Esophagus muscularis mucosa (tissue), 4 donors: ENCODE measurements around the gene CC2D1A. TPM values are rescaled to one million over a fixed set of nuclear protein-coding genes. Genes with fewer than 3 reads are reported as not detected.

Source experiments
- DNase-seq: peaks from one replicate; pipeline ENCODE4 v3.0.0-alpha.2; 2017; ENCODE audit errors: extremely low spot score
- H3K27ac ChIP-seq, 4 donors: fragments of 200-600 bp; sonication (generic); replicated peaks in 1 of 4; 1 replicate in 3 of 4; 2 replicates in 1 of 4; pipeline ENCODE4 v1.5.1; 2016 to 2019; ENCODE audit warnings: mild to moderate bottlenecking in 1 of 4
- H3K27me3 ChIP-seq, 4 donors: fragments of 200-600 bp; sonication (generic); one replicate each; pipeline versions ENCODE4 v1.5.1 to v1.6.0; 2016 to 2019
- H3K36me3 ChIP-seq, 4 donors: fragments of 200-600 bp; sonication (generic); one replicate each; pipeline ENCODE4 v1.5.1; 2016 to 2019
- H3K4me1 ChIP-seq, 4 donors: fragments of 200-600 bp; sonication (generic); one replicate each; pipeline ENCODE4 v1.5.1; 2016 to 2019
- H3K4me3 ChIP-seq, 4 donors: fragments of 200-600 bp; sonication (generic); 1 replicate in 2 of 4; 2 replicates in 2 of 4; pipeline ENCODE4 v1.5.1; 2016 to 2019; ENCODE audit warnings: mild to moderate bottlenecking in 4 of 4, moderate library complexity in 1 of 4
- H3K9me3 ChIP-seq, 4 donors: fragments of 200-600 bp; sonication (generic); 1 replicate in 3 of 4; 2 replicates in 1 of 4; pipeline ENCODE4 v1.5.1; 2016 to 2019
- EP300 ChIP-seq: sonication (generic); formaldehyde crosslinking; IDR thresholded peaks from one replicate; pipeline ENCODE4 v1.6.1; 2017; ENCODE audit warnings: antibody characterized with exemption
- POLR2A ChIP-seq: fragments of 450-650 bp; IDR thresholded peaks from one replicate; pipeline ENCODE4 v1.6.1; 2017; ENCODE audit warnings: antibody characterized with exemption, moderate library complexity, mild to moderate bottlenecking, low read depth
- POLR2AphosphoS5 ChIP-seq, 2 donors: sonication (generic); formaldehyde crosslinking; IDR thresholded peaks; one replicate each; pipeline ENCODE4 v1.6.1; 2017; ENCODE audit warnings: antibody characterized with exemption in 2 of 2
- WGBS: methylation state at CpG from one replicate; pipeline ENCODE4 v1.1.5; 2018; 5-methylcytosine and 5-hydroxymethylcytosine counted together
- intact Hi-C: fragments of 100-400 bp; cut with DNase I; formaldehyde crosslinking; loops from one replicate; pipeline ENCODE4 v1.15.1; 2023
- total RNA-seq, 4 donors: library from RNA; depleted of rRNA; stranded (reverse); fragments of >200 nt; gene quantifications; one replicate each; pipeline versions ENCODE4 v1.1.0 to v1.2.1, GENCODE V29; 2016
- TF ChIP-seq, protein P1 (sequence below), 3 experiments: fragments of 200-600 bp in 2 of 3; fragments of 450-650 bp in 1 of 3; sonication (generic) in 2 of 3; IDR thresholded peaks; one replicate each; pipeline ENCODE4 v1.5.1; 2017 to 2019; ENCODE audit warnings: antibody characterized with exemption in 3 of 3, mild to moderate bottlenecking in 2 of 3, moderate library complexity in 1 of 3

Gene CC2D1A
- total RNA-seq, 4 donors from 2014 or later, result 22.9 to 42.8 (median 33.6) TPM

DNA sequence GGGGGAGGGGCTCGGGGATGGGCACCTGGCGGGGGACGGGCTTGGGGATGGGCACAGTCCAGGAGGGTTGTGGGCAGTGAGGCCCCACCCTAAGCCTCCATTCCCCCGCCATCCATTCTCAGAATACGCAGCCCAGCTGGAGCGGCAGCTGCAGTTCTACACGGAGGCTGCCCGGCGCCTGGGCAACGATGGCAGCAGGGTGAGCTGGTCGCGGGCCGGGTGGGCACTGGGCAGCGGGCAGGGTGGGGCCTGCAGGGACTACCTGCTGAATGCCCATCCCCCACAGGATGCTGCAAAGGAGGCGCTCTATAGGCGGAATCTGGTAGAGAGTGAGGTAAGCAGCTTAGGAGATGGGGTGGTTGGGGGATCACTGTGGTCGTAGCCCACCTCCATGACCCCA is 24.0 kb downstream of the CC2D1A start:
- Histone ChIP-seq H3K36me3 (peaks cover 4 to 59% (median 46%) of the 10 kb centered on the region in 4 donors), H3K4me1 (peaks cover 0 to 5% (median 0%) of the 10 kb centered on the region in 4 donors), H3K27me3 (peaks cover 0 to 24% (median 2%) of the 10 kb centered on the region in 4 donors), H3K9me3 (no peaks in the 10 kb centered on the region), H3K4me3 (no peak overlapping the region), H3K27ac (no peak overlapping the region)
- WGBS, result 93% methylated on average over 13 of the region's 17 CpGs
- intact Hi-C loops, result no loop called here
- TF ChIP-seq, protein P1, sequence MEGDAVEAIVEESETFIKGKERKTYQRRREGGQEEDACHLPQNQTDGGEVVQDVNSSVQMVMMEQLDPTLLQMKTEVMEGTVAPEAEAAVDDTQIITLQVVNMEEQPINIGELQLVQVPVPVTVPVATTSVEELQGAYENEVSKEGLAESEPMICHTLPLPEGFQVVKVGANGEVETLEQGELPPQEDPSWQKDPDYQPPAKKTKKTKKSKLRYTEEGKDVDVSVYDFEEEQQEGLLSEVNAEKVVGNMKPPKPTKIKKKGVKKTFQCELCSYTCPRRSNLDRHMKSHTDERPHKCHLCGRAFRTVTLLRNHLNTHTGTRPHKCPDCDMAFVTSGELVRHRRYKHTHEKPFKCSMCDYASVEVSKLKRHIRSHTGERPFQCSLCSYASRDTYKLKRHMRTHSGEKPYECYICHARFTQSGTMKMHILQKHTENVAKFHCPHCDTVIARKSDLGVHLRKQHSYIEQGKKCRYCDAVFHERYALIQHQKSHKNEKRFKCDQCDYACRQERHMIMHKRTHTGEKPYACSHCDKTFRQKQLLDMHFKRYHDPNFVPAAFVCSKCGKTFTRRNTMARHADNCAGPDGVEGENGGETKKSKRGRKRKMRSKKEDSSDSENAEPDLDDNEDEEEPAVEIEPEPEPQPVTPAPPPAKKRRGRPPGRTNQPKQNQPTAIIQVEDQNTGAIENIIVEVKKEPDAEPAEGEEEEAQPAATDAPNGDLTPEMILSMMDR (IDR thresholded peaks at IDR 0.05), result no peak
- TF ChIP-seq EP300 (no peak), POLR2A (no peak), POLR2AphosphoS5 (IDR thresholded peaks at IDR 0.05) (no peak)
- DNase-seq, result no peak

DNA sequence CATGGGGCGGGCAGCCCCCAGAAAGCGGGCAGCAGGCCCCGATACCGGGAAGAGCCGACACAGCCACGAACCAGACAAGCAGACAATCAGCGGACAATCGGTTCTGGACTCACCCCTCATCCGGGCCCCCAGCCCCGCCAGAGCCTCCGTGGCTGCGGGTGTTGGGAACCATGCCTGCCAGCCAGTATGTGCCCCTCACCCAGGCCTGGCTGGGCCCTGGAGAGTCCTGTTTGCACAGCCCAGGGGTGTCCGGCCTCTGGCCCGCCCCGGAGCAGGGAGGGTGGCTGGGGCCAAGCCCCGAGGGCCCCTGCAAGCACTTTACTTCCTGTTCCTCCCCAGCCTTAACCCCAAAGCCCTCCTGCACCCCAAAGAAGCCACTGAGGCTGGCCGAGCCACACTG is 24.4 kb downstream of the CC2D1A start:
- no peaks in the 10 kb centered on the region for H3K9me3 ChIP-seq
- H3K36me3 ChIP-seq, result peaks cover 4 to 54% (median 42%) of the 10 kb centered on the region in 4 donors
- DNase-seq, result no peak
- intact Hi-C loops, result no loop called here
- H3K4me3 ChIP-seq, result no peak overlapping the region
- no peak for TF ChIP-seq EP300
- TF ChIP-seq, protein P1 (IDR thresholded peaks at IDR 0.05), result no peak
- TF ChIP-seq POLR2A, result no peak
- TF ChIP-seq POLR2AphosphoS5 (IDR thresholded peaks at IDR 0.05), result no peak
- H3K27ac ChIP-seq, result no peak overlapping the region
- 90% methylated on average over 2 of the region's 17 CpGs for WGBS
- H3K4me1 ChIP-seq, result peaks cover 0 to 5% (median 0%) of the 10 kb centered on the region in 4 donors
- peaks cover 0 to 29% (median 2%) of the 10 kb centered on the region in 4 donors for H3K27me3 ChIP-seq

DNA sequence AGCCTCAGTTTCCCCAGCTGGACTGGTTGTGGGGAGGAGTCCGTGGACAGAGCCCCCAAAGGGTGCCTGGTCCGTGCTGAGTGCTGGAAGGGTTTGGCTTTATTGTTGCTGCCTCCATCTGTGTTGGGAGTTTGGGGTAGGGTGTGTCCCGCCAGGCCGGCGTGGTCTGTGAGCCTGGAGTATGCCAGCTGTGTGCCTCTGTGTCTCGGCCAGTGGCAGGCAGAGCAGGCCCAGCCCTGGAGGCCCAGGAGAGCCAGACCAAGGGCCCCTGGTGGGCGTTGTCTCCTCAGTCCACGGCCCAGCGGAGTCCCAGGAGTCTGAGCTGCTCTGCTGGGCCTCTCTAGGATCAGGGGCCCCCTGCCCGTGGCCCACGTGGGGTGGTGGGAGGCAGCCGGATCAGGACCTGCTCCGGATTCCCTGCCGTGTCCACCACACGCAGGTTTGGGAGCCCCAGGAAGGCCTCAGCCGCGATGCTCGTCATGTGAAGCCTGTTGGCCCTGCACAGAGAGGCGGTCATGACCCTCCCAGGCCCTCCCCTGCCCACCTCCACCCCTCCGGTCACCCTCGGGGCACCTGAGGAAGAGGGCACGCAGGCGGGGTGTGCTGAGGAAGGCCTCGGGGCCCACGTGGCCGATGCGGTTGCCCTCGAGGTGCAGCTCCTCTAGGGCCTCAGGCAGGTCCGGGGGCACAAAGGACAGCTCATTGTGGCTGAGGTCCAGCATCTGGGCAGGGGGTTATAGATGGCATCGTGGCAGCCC is 25.6 kb downstream of the CC2D1A start:
- intact Hi-C loops, result no loop called here
- Histone ChIP-seq H3K9me3 (no peaks in the 10 kb centered on the region), H3K27ac (no peak overlapping the region), H3K27me3 (peaks cover 0 to 40% (median 10%) of the 10 kb centered on the region in 4 donors), H3K36me3 (peaks cover 4 to 46% (median 34%) of the 10 kb centered on the region in 4 donors), H3K4me3 (no peak overlapping the region), H3K4me1 (peaks cover 0 to 2% (median 0%) of the 10 kb centered on the region in 4 donors)
- DNase-seq, result no peak
- TF ChIP-seq POLR2AphosphoS5 (IDR thresholded peaks at IDR 0.05) (no peak), EP300 (no peak), POLR2A (no peak)
- TF ChIP-seq, protein P1 (IDR thresholded peaks at IDR 0.05), result no peak
- WGBS, result 77% methylated on average over 8 of the region's 30 CpGs

DNA sequence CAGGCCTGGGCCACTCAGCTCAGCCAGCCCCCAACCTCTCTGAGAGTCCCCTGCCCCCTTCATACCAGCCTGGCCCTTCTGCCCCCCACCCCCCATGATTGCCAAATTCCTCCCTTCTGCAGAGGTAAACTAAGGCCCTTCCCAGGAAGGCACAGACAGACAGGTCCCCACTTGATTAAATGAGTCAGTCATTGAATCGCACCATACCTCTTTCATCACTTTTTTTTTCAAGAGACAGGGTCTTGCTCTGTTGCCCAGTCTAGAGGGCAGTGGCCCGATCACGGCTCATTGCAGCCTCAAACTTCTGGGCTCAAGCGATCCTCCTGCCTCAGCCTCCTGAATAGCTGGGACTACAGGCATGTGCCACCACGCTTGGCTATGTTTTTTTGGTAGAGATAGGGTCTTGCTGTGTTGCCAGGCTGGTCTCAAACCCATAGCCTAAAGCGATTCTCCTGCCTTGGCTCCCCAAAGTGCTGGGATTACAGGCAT is 26.2 kb downstream of the CC2D1A start:
- peaks cover under 1 to 39% (median 28%) of the 10 kb centered on the region in 4 donors for H3K36me3 ChIP-seq
- intact Hi-C loops, result no loop called here
- peaks cover 0 to 42% (median 10%) of the 10 kb centered on the region in 4 donors for H3K27me3 ChIP-seq
- 90% methylated on average over 6 of the region's 6 CpGs for WGBS
- H3K9me3 ChIP-seq, result no peaks in the 10 kb centered on the region
- H3K27ac ChIP-seq, result no peak overlapping the region
- no peak for DNase-seq
- H3K4me3 ChIP-seq, result no peak overlapping the region
- TF ChIP-seq POLR2AphosphoS5 (IDR thresholded peaks at IDR 0.05), result no peak
- TF ChIP-seq, protein P1 (IDR thresholded peaks at IDR 0.05), result no peak
- no peak for TF ChIP-seq POLR2A
- no peak for TF ChIP-seq EP300
- no peaks in the 10 kb centered on the region for H3K4me1 ChIP-seq
